GM12865 (cell line): Measurements from ENCODE around the gene DBNDD2.

Source experiments
- DNase-seq: peaks from one replicate; pipeline ENCODE4 v3.0.0; 2010; ENCODE audit warnings: low read depth
- H3K4me3 ChIP-seq: 2 replicates; pipeline ENCODE4 v1.5.1; 2011; ENCODE audit warnings: mild to moderate bottlenecking, low read depth, low read length, control low read depth
- CTCF ChIP-seq: IDR thresholded peaks from 2 replicates; pipeline ENCODE4 v1.5.1; 2011; ENCODE audit warnings: low read length, control low read depth, low read depth, inconsistent platforms; ENCODE audit not compliant: insufficient read depth; ENCODE audit errors: missing control alignments

The DBNDD2 gene

GRCh38 chr20:45408646-45409213 is 641 bp downstream of the DBNDD2 start:
- TF ChIP-seq CTCF = no peak
- H3K4me3 ChIP-seq = no peak overlapping the region
- peak; percentile 37 for DNase-seq

GRCh38 chr20:45409521-45410272 is 1.6 kb downstream of the DBNDD2 start:
- DNase-seq = no peak
- no peak overlapping the region for H3K4me3 ChIP-seq
- TF ChIP-seq CTCF = no peak

GRCh38 chr20:45410887-45411286 is 2.8 kb downstream of the DBNDD2 start:
- DNase-seq = no peak
- no peak overlapping the region for H3K4me3 ChIP-seq
- TF ChIP-seq CTCF = no peak

- TF ChIP-seq CTCF = no peak
- no peak for DNase-seq
- H3K4me3 ChIP-seq = no peak overlapping the region
Measured at GRCh38 chr20:45412653-45413052, 4.6 kb downstream of the DBNDD2 start.

DNA sequence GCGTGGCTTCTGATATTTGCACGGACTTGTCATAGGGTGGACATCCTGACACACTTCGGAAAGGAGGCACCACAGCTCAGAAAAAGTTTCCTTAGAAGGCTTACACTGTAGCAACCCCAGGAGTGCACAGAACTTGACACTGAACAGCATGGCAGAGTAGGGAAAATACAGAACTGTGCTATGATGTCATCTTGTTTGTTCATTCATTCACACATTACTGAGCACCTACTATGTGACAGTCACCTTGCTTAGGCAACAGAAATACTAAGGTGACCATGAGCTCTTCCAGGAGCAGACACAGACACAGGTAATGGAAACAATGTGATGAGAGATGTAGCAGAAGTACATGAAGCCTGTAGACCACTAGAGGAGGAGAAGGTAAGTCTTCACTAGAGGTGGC is 5.4 kb downstream of the DBNDD2 start:
- no peak for DNase-seq
- no peak for TF ChIP-seq CTCF
- H3K4me3 ChIP-seq = no peak overlapping the region

DNA sequence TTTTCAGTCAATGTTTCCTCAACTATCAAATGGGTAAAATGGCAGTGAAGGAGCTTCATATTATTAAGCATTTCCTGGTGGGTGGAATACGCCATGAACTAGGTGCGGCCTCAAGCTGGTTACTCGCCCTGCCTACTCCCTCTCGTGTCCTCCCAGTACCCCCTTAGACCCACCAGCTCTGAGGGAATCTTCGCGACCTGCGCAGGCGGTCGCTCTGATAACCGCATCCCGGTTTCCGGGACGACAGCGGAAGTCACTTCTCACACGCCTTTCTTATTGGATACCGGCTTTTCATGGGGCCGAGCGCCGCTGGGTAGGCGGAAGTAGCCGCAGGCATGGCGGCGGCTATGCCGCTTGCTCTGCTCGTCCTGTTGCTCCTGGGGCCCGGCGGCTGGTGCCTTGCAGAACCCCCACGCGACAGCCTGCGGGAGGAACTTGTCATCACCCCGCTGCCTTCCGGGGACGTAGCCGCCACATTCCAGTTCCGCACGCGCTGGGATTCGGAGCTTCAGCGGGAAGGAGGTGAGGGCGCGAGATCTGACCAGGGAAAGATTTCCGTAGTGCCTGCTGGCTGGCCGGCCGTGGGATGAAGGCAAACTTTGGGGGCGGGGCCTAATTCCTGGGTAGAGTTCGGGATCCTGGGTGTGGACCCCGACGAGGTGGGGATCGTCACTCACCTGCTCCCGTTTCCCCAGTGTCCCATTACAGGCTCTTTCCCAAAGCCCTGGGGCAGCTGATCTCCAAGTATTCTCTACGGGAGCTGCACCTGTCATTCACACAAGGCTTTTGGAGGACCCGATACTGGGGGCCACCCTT is 7.9 kb downstream of the DBNDD2 start, which contains the start of gene PIGT:
TSS of gene PIGT (plus strand) at position 320 of the 816 bp plus-strand sequence. CDS start at position 336, 16 bp downstream.
- peak within 1 kb of the TSS; percentile 99 for H3K4me3 ChIP-seq
- TF ChIP-seq CTCF = no peak
- DNase-seq = peak; percentile 91
